HG03571 (cell line): ENCODE results near the gene DENND11.

Experiments used
- ATAC-seq: cut with Tn5 transposase; IDR thresholded peaks from one replicate; pipeline ENCODE4 v1.9.1; 2021; ENCODE audit not compliant: unreplicated experiment

DENND11 gene

GRCh38 chr7:141702047-141702567 lies at the start of gene DENND11:
Gene DENND11, minus strand, starts transcription at chr7:141702166. Its CDS starts 13 bp downstream, at chr7:141702153.
- peak; percentile 62 for ATAC-seq

GRCh38 chr7:141748396-141748795 lies 46.4 kb upstream of the DENND11 start:
- ATAC-seq = no peak

- ATAC-seq = no peak
Measured at GRCh38 chr7:141744131-141744530, 42.2 kb upstream of the DENND11 start.

- no peak for ATAC-seq
Measured at GRCh38 chr7:141742229-141742628, 40.3 kb upstream of the DENND11 start.

GRCh38 chr7:141739250-141739649 lies 37.3 kb upstream of the DENND11 start:
- no peak for ATAC-seq

GRCh38 chr7:141738592-141739013 lies 36.6 kb upstream of the DENND11 start:
- no peak for ATAC-seq

- ATAC-seq = peak; percentile 92
Measured at GRCh38 chr7:141737836-141738591, 36.0 kb upstream of the DENND11 start, which contains the start of gene SSBP1. Gene SSBP1, plus strand, starts transcription at chr7:141738358. Its CDS starts 809 bp downstream, at chr7:141739167.

- no peak for ATAC-seq
Measured at GRCh38 chr7:141737118-141737835, 35.3 kb upstream of the DENND11 start.

- no peak for ATAC-seq
Measured at GRCh38 chr7:141731476-141732149, 29.6 kb upstream of the DENND11 start.

- ATAC-seq = no peak
Measured at GRCh38 chr7:141729020-141729419, 27.1 kb upstream of the DENND11 start.

GRCh38 chr7:141722529-141722928 lies 20.6 kb upstream of the DENND11 start:
- peak; percentile 84 for ATAC-seq

GRCh38 chr7:141717450-141717849 lies 15.5 kb upstream of the DENND11 start:
- ATAC-seq = no peak

GRCh38 chr7:141715794-141716689 lies 14.1 kb upstream of the DENND11 start:
- no peak for ATAC-seq

GRCh38 chr7:141715018-141715417 lies 13.1 kb upstream of the DENND11 start:
- no peak for ATAC-seq

- no peak for ATAC-seq
Measured at GRCh38 chr7:141714571-141714970, 12.6 kb upstream of the DENND11 start.

GRCh38 chr7:141713890-141714289 lies 11.9 kb upstream of the DENND11 start:
- no peak for ATAC-seq

- no peak for ATAC-seq
Measured at GRCh38 chr7:141712603-141713255, 10.8 kb upstream of the DENND11 start.

GRCh38 chr7:141710301-141710700 lies 8.3 kb upstream of the DENND11 start:
- ATAC-seq = no peak

- ATAC-seq = no peak
Measured at GRCh38 chr7:141709749-141710148, 7.8 kb upstream of the DENND11 start.

- ATAC-seq = no peak
Measured at GRCh38 chr7:141709318-141709717, 7.4 kb upstream of the DENND11 start.
